ENCODE data around the gene TVP23B.
"Not testable (repeated sequence)": the region's sequence is repeated elsewhere in the genome, so short reads cannot be mapped to it uniquely, and the experiment has no call there.

TVP23B gene

DNA sequence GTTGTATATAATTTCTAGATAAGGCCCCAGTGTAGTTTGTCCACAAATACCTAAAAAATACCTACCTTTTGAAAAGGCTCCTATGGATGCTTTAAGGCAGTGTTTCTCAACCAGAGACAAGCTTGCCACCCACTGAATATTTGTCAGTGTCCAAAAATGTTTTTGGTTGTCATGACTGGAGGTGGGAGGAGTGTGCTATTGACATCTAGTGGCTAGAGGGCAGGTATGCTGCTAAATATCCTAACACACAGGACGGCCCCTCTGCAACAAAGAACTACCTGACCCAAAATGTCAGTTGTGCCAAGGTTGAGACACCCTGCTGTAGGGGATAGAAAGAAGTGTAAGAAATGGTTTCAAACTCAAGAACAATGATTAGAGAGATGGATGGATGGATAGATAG is 10.4 kb downstream of the TVP23B start:
- not testable (repeated sequence) for DNase-seq (ENCODE audit: low spot score)

DNA sequence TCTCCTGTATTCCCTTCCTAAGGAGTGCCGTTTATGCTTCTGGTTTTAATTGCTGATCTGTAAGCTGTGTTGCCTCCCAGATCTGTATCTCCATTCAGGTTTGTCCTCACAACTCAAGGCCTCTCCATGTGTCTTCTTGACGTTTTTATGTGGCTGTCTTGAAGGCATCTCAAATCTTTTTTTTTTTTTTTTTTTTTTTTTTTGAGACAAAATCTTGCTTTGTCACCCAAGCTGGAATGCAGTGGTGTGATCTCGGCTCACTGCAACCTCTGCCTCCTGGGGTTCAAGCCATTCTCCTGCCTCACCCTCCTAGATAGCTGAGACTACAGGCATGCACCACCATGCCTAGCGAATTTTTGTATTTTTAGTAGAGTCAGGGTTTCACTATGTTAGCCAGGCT is 13.9 kb downstream of the TVP23B start:
- DNase-seq (ENCODE audit: low spot score) = peak; percentile 63

GRCh38 chr17:18796887-18797286 is 15.9 kb downstream of the TVP23B start:
- DNase-seq (ENCODE audit: low spot score) = not testable (repeated sequence)

GRCh38 chr17:18803458-18804245 is 22.7 kb downstream of the TVP23B start:
- not testable (repeated sequence) for DNase-seq (ENCODE audit: low spot score)

DNA sequence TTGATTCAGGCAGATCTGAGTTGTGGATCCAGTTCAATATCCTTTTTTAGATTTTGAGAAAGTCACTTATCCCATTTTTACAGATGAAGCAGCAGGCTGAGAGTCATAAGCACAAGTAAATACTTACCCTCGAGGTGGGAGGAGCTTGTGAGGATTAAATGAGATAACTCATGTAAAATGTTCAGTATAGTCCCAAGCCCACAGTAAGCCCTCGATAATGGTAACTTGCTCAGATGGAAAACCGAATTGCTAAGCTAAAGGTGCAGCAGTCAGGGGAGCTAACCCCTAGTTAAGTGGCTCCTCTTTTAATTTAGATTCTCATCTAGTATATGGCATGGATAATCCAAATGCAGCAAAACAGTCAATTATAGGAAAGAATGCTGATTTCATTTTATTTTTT is 34.9 kb downstream of the TVP23B start:
- peak; percentile 15 for DNase-seq (ENCODE audit: low spot score)

DNA sequence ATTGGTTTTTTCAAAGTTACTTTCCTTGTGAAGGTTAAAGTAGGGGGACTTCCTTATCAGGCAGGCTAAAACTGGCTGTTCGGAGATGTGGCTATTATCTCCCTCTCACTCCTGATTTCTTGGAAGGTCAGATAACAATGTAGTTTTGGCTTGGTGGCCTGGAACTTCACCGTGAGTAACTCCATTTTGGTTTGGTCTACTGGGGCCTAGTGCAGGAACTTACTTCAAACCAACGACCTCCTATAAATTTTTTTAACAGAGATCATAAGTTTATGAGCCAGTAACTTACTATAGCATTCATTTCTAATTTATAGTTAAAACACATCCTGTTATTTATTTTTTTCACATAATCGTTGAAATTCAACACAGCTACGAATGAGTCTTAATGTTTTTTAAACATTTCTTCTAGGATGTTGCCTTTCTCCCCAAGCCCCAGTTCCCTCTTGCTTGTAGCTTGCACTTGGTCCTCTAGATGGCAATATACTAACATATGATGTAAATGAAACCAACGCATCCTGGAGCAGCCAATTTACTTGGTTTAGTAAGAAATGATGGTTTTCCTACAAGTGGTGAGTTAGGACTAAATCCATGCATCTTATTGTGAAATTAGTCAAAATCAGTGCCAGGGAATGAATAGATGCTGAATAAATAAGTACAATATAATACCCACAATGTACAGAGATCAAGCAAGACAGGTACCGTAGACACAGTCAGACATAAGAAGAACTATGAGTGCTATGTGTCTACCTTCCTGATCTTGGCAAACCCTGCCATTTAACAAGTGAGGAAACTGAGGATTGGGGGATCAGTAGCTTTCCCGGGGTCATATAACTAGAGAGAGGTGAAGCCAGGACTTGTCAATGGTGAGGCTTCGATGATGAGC is 35.7 kb downstream of the TVP23B start:
- DNase-seq (ENCODE audit: low spot score) = peak; percentile 82

DNA sequence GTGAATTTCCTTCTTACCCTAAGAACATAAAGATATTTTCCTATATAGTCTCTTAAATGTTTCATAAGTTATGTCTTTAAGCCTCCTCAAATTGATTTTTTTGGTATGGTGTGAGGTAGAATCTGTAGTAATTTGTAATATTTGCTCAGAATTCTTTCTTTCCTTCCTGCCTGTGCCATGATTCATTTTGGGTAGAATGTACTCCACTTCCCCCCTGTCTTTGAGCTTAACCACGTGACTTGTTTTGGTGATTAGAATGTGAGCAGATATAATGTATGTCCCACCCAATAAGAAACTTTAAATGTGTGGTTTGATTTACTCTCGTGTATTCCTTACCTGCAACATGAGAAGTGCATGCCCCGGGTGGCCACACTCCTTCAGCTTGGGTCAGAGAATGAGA is 40.4 kb downstream of the TVP23B start:
- not testable (repeated sequence) for DNase-seq (ENCODE audit: low spot score)

DNA sequence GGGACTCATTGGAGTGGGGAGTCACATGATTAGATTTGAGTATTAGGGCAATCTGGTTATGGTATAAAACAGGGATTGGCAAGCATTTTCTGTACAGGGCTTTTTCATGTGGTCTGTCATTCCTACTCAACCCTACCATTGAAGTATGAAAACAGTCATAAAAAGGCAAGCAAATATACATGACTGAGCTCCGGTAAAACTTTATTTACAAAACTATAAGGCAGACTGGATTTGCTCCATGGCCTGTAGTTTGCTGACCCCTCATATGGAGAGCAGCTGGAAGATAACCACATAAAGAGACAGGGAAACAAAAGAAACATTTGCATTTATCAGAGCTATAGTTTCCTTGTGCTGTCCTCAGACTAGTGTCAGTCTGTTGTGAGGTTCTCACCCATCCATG is 46.6 kb downstream of the TVP23B start:
- DNase-seq (ENCODE audit: low spot score) = not testable (repeated sequence)

DNA sequence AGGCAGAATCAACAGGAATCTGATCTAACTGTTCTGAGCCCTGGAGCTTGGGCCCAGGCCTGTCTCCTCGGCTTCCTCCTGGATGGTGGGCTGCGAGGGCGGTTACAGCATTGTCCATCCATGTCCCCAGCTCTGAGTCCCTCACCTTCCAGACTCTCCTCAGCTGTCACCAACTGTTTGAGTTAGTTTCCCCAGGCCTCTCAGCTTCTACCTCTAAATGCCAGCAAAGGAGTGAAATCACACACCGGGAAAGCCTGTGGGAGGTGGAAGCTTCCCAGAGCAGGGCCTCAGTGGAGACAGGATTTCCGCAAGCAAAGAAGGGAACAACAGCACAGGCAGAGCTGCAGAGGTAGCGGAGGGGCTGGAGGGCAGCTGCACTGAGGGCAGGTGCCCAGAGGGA is 67.5 kb downstream of the TVP23B start:
- no peak for DNase-seq (ENCODE audit: low spot score)

DNA sequence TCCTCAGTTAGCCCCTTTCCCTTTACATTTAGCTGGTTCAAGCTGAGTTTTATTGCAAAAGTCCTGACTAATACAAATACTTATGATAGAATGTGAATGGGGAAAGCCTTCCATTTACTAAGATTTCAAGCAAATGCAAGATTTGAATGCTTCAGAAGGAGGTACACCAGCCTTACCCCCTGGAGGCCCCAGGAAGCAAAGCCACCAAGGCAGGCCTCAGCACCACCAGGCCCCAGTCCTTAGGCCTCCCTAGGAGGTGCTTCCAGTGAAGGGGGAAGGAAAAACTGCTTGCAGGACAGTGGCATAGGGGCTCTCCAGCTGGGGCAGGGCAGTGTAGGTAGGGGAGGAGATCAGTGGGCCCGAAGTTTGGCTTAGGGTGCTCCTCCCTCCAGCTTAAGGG is 69.7 kb downstream of the TVP23B start:
- DNase-seq (ENCODE audit: low spot score) = no peak

- DNase-seq (ENCODE audit: low spot score) = peak; percentile 76
Observed at GRCh38 chr17:18851201-18851600, 70.2 kb downstream of the TVP23B start.

GRCh38 chr17:18854956-18855355 is 74.0 kb downstream of the TVP23B start:
- DNase-seq (ENCODE audit: low spot score) = no peak

- DNase-seq (ENCODE audit: low spot score) = peak; percentile 96
Observed at GRCh38 chr17:18855831-18856569, 75.0 kb downstream of the TVP23B start.

Measured in hematopoietic multipotent progenitor cell treated with erythropoietin and hydrocortisone succinate and interleukin-3 and kit ligand, for 17 days (in vitro differentiated cells).